GM18870 (cell line): ENCODE results near the gene TXNIP.

ENCODE experiments used
- ATAC-seq: cut with Tn5 transposase; IDR thresholded peaks from one replicate; pipeline ENCODE4 v1.9.1; 2021; ENCODE audit warnings: moderate library complexity; ENCODE audit not compliant: unreplicated experiment

The TXNIP gene

GRCh38 chr1:145946477-145946986 is 49.8 kb downstream of the TXNIP start:
- no peak for ATAC-seq

DNA sequence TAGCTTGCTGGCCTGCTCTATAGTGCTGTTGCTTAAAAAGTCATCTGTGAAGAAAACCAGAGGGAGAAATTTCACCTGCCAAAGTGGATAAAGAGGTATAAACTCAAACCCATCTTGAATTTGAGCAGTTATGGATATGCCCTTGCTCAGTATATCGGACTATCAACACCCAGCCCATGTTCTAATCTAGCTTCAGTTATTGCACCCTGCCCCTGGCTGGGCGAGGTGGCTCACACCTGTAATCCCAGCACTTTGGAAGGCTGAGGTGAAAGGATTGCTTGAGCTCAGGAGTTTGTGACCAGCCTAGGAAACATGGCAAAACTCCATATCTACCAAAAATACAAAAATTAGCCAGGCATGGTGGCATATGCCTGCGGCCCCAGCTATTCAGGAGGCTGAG is 51.8 kb downstream of the TXNIP start:
- no peak for ATAC-seq

GRCh38 chr1:145942871-145943270 is 53.5 kb downstream of the TXNIP start:
- no peak for ATAC-seq
